Effector memory CD8-positive, alpha-beta T cell (primary cell): ENCODE results near the gene SPATA31D1.

Source experiments
- ATAC-seq: fragments of 150-1000 bp; cut with Tn5 transposase; replicated peaks from 2 replicates; pipeline ENCODE4 v1.10.0; 2021; ENCODE audit warnings: mild to moderate bottlenecking, moderate library complexity
- DNase-seq, 3 experiments: peaks; one replicate each; pipeline ENCODE4 v3.0.0; 2021
- H3K27ac Mint-ChIP-seq, 2 donors: one replicate each; pipeline ENCODE4 v1.8.0; 2022; ENCODE audit warnings: mild to moderate bottlenecking in 2 of 2, mixed read lengths in 2 of 2, moderate library complexity in 2 of 2
- H3K27me3 Mint-ChIP-seq, 2 donors: one replicate each; pipeline ENCODE4 v1.8.0; 2022; ENCODE audit warnings: mixed read lengths in 2 of 2
- H3K36me3 Mint-ChIP-seq: one replicate; pipeline ENCODE4 v1.8.0; 2022; ENCODE audit warnings: mild to moderate bottlenecking, moderate library complexity, mixed read lengths; ENCODE audit not compliant: insufficient read depth
- H3K4me1 Mint-ChIP-seq, 2 donors: one replicate each; pipeline ENCODE4 v1.8.0; 2022; ENCODE audit warnings: low read depth in 2 of 2, mixed read lengths in 2 of 2
- H3K4me3 Mint-ChIP-seq, 2 donors: one replicate each; pipeline ENCODE4 v1.8.0; 2022; ENCODE audit warnings: mild to moderate bottlenecking in 2 of 2, mixed read lengths in 2 of 2, moderate library complexity in 2 of 2
- H3K9me3 Mint-ChIP-seq, 2 donors: one replicate each; pipeline ENCODE4 v1.8.0; 2022; ENCODE audit warnings: mixed read lengths in 2 of 2

Gene SPATA31D1

GRCh38 chr9:81984928-81985327 is 3.6 kb upstream of the SPATA31D1 start:
- H3K27me3 Mint-ChIP-seq: no peaks in the 10 kb centered on the region
- H3K27ac Mint-ChIP-seq: no peak overlapping the region
- no peak overlapping the region for H3K4me3 Mint-ChIP-seq

GRCh38 chr9:81986051-81986450 is 2.5 kb upstream of the SPATA31D1 start:
- H3K4me1 Mint-ChIP-seq: no peaks in the 10 kb centered on the region
- H3K36me3 Mint-ChIP-seq: no peaks in the 10 kb centered on the region
- no peak for ATAC-seq
- peaks cover 0 to 4% of the 10 kb centered on the region in 2 donors for H3K27me3 Mint-ChIP-seq
- no peak overlapping the region for H3K4me3 Mint-ChIP-seq
- peaks cover 7% of the 10 kb centered on the region in 2 donors for H3K9me3 Mint-ChIP-seq
- H3K27ac Mint-ChIP-seq: no peak overlapping the region
- DNase-seq: no peak

More at GRCh38 chr9:81984928-81985327, 3.6 kb upstream of the SPATA31D1 start:
- ATAC-seq (no peak), DNase-seq (no peak)
- H3K4me1 Mint-ChIP-seq: no peaks in the 10 kb centered on the region
- H3K9me3 Mint-ChIP-seq: peaks cover 8% of the 10 kb centered on the region in 2 donors
- H3K36me3 Mint-ChIP-seq: no peaks in the 10 kb centered on the region

- ATAC-seq (no peak), DNase-seq (no peak)
- Mint-ChIP-seq H3K4me1 (no peaks in the 10 kb centered on the region), H3K4me3 (no peak overlapping the region), H3K27me3 (peaks cover 0 to 10% of the 10 kb centered on the region in 2 donors), H3K36me3 (no peaks in the 10 kb centered on the region), H3K9me3 (peaks cover 18 to 19% of the 10 kb centered on the region in 2 donors), H3K27ac (no peak overlapping the region)
Measured at GRCh38 chr9:81989700-81990099, 1.1 kb downstream of the SPATA31D1 start.

GRCh38 chr9:81993656-81994055 is 5.1 kb downstream of the SPATA31D1 start:
- no peak for ATAC-seq
- peaks cover 0 to 10% of the 10 kb centered on the region in 2 donors for H3K27me3 Mint-ChIP-seq
- peaks cover 17 to 18% of the 10 kb centered on the region in 2 donors for H3K9me3 Mint-ChIP-seq
- no peaks in the 10 kb centered on the region for H3K4me1 Mint-ChIP-seq
- no peak overlapping the region for H3K27ac Mint-ChIP-seq
- H3K36me3 Mint-ChIP-seq: no peaks in the 10 kb centered on the region
- DNase-seq: no peak
- no peak overlapping the region for H3K4me3 Mint-ChIP-seq

GRCh38 chr9:81999806-82000205 is 11.2 kb downstream of the SPATA31D1 start:
- Mint-ChIP-seq H3K27me3 (no peaks in the 10 kb centered on the region), H3K27ac (no peak overlapping the region), H3K4me3 (no peak overlapping the region), H3K4me1 (no peaks in the 10 kb centered on the region), H3K9me3 (peaks cover 0 to 1% of the 10 kb centered on the region in 2 donors), H3K36me3 (no peaks in the 10 kb centered on the region)
- ATAC-seq: no peak
- no peak for DNase-seq

- H3K4me1 Mint-ChIP-seq: no peaks in the 10 kb centered on the region
- ATAC-seq: no peak
- no peak for DNase-seq
- H3K36me3 Mint-ChIP-seq: no peaks in the 10 kb centered on the region
- peaks cover 7 to 14% of the 10 kb centered on the region in 2 donors for H3K9me3 Mint-ChIP-seq
- no peak overlapping the region for H3K4me3 Mint-ChIP-seq
- no peak overlapping the region for H3K27ac Mint-ChIP-seq
- H3K27me3 Mint-ChIP-seq: no peaks in the 10 kb centered on the region
Measured at GRCh38 chr9:82010711-82011110, 22.1 kb downstream of the SPATA31D1 start.

- ATAC-seq (no peak), DNase-seq (no peak)
- Mint-ChIP-seq H3K4me3 (no peak overlapping the region), H3K27ac (no peak overlapping the region), H3K36me3 (no peaks in the 10 kb centered on the region), H3K27me3 (no peaks in the 10 kb centered on the region), H3K4me1 (no peaks in the 10 kb centered on the region), H3K9me3 (peaks cover 7 to 14% of the 10 kb centered on the region in 2 donors)
Measured at GRCh38 chr9:82011133-82011532, 22.6 kb downstream of the SPATA31D1 start.

GRCh38 chr9:82012276-82012675 is 23.7 kb downstream of the SPATA31D1 start:
- Mint-ChIP-seq H3K9me3 (peaks cover 7 to 9% of the 10 kb centered on the region in 2 donors), H3K4me1 (no peaks in the 10 kb centered on the region), H3K36me3 (no peaks in the 10 kb centered on the region), H3K4me3 (no peak overlapping the region), H3K27me3 (no peaks in the 10 kb centered on the region), H3K27ac (no peak overlapping the region)
- no peak for ATAC-seq
- DNase-seq: no peak

- ATAC-seq (no peak), DNase-seq (no peak)
Measured at GRCh38 chr9:82020331-82020730, 31.8 kb downstream of the SPATA31D1 start.

GRCh38 chr9:82021198-82021597 is 32.6 kb downstream of the SPATA31D1 start:
- no peaks in the 10 kb centered on the region for H3K4me1 Mint-ChIP-seq

More at GRCh38 chr9:82020331-82020730, 31.8 kb downstream of the SPATA31D1 start:
- H3K4me3 Mint-ChIP-seq: no peak overlapping the region
- H3K4me1 Mint-ChIP-seq: no peaks in the 10 kb centered on the region
- H3K27me3 Mint-ChIP-seq: no peaks in the 10 kb centered on the region
- no peak overlapping the region for H3K27ac Mint-ChIP-seq
- no peaks in the 10 kb centered on the region for H3K36me3 Mint-ChIP-seq
- H3K9me3 Mint-ChIP-seq: peaks cover 0 to 8% of the 10 kb centered on the region in 2 donors

GRCh38 chr9:82022121-82022520 is 33.5 kb downstream of the SPATA31D1 start:
- ATAC-seq: no peak
- H3K36me3 Mint-ChIP-seq: no peaks in the 10 kb centered on the region
- H3K9me3 Mint-ChIP-seq: peaks cover 0 to 8% of the 10 kb centered on the region in 2 donors
- H3K4me1 Mint-ChIP-seq: no peaks in the 10 kb centered on the region
- no peak overlapping the region for H3K27ac Mint-ChIP-seq
- H3K4me3 Mint-ChIP-seq: no peak overlapping the region
- H3K27me3 Mint-ChIP-seq: no peaks in the 10 kb centered on the region
- DNase-seq: no peak

More at GRCh38 chr9:82021198-82021597, 32.6 kb downstream of the SPATA31D1 start:
- Mint-ChIP-seq H3K4me3 (no peak overlapping the region), H3K27ac (no peak overlapping the region), H3K36me3 (no peaks in the 10 kb centered on the region), H3K27me3 (no peaks in the 10 kb centered on the region), H3K9me3 (peaks cover 0 to 8% of the 10 kb centered on the region in 2 donors)
- ATAC-seq (no peak), DNase-seq (no peak)

- Mint-ChIP-seq H3K4me3 (no peak overlapping the region), H3K4me1 (no peaks in the 10 kb centered on the region), H3K9me3 (peaks cover 0 to 11% of the 10 kb centered on the region in 2 donors), H3K27me3 (no peaks in the 10 kb centered on the region), H3K27ac (no peak overlapping the region), H3K36me3 (no peaks in the 10 kb centered on the region)
- DNase-seq (no peak), ATAC-seq (no peak)
Measured at GRCh38 chr9:82024908-82025307, 36.3 kb downstream of the SPATA31D1 start.

- Mint-ChIP-seq H3K4me3 (no peak overlapping the region), H3K27ac (no peak overlapping the region), H3K27me3 (no peaks in the 10 kb centered on the region), H3K4me1 (no peaks in the 10 kb centered on the region), H3K36me3 (no peaks in the 10 kb centered on the region), H3K9me3 (peaks cover 0 to 4% of the 10 kb centered on the region in 2 donors)
- no peak for ATAC-seq
- DNase-seq: no peak
Measured at GRCh38 chr9:82031538-82032280, 43.1 kb downstream of the SPATA31D1 start.

GRCh38 chr9:82034956-82035731 is 46.6 kb downstream of the SPATA31D1 start:
- DNase-seq (no peak), ATAC-seq (no peak)
- Mint-ChIP-seq H3K27ac (no peak overlapping the region), H3K4me3 (no peak overlapping the region), H3K4me1 (no peaks in the 10 kb centered on the region), H3K9me3 (no peaks in the 10 kb centered on the region), H3K27me3 (no peaks in the 10 kb centered on the region), H3K36me3 (no peaks in the 10 kb centered on the region)
